ENCODE results near the gene RPL7A.

DNA sequence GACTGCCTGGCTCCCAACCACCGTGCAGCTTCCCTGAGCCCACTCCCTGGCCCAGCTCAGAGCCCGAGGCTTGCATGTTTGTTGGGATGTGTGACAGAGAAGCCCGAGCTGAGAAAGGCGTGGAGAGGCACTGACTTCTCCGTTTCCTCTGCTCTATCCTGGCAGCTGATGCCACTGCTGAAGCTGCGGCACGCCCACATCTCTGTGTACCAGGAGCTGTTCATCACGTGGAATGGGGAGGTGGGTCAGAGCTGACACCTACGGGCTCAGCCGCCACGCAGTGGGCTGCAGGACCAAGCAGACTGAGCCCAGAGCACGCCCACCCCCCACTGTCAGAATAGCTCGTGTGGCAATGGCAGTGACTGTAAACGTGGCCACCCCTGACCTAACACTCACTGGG lies 37.4 kb downstream of the RPL7A start:
- TF ChIP-seq TAF1 (IDR thresholded peaks at IDR 0.05; ENCODE audit: borderline replicate concordance, insufficient read depth, low read length) (no peak), POLR2AphosphoS5 (IDR thresholded peaks at IDR 0.05; ENCODE audit: low read depth, low read length) (no peak), SIN3A (IDR thresholded peaks at IDR 0.05; ENCODE audit: borderline replicate concordance, insufficient read depth, low read length) (no peak), FOXP2 (optimal IDR thresholded peaks at IDR 0.05; ENCODE audit: borderline replicate concordance, extremely low read depth, extremely low read length, insufficient read depth) (no peak)
- TF ChIP-seq, protein P1, sequence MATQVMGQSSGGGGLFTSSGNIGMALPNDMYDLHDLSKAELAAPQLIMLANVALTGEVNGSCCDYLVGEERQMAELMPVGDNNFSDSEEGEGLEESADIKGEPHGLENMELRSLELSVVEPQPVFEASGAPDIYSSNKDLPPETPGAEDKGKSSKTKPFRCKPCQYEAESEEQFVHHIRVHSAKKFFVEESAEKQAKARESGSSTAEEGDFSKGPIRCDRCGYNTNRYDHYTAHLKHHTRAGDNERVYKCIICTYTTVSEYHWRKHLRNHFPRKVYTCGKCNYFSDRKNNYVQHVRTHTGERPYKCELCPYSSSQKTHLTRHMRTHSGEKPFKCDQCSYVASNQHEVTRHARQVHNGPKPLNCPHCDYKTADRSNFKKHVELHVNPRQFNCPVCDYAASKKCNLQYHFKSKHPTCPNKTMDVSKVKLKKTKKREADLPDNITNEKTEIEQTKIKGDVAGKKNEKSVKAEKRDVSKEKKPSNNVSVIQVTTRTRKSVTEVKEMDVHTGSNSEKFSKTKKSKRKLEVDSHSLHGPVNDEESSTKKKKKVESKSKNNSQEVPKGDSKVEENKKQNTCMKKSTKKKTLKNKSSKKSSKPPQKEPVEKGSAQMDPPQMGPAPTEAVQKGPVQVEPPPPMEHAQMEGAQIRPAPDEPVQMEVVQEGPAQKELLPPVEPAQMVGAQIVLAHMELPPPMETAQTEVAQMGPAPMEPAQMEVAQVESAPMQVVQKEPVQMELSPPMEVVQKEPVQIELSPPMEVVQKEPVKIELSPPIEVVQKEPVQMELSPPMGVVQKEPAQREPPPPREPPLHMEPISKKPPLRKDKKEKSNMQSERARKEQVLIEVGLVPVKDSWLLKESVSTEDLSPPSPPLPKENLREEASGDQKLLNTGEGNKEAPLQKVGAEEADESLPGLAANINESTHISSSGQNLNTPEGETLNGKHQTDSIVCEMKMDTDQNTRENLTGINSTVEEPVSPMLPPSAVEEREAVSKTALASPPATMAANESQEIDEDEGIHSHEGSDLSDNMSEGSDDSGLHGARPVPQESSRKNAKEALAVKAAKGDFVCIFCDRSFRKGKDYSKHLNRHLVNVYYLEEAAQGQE (IDR thresholded peaks at IDR 0.05; ENCODE audit: insufficient read depth in 1 of 2, low read depth in 2 of 2, low read length in 2 of 2) = no peak

All from PFSK-1 (cell line).